ENCODE data around the gene TEX44. TPM values are rescaled to one million over a fixed set of nuclear protein-coding genes. Genes with fewer than 3 reads are reported as not detected.

Gene TEX44
- total and polyA plus RNA-seq, 9 of the 15 experiments (the other 6 are each of a cell fraction or from before 2014, with no cell fraction given): not detected

- in situ Hi-C loops (cut with MboI) (loop anchor here (5.0 kb wide), 1 partner anchor 61 kb away; no protein-coding TSS in a partner anchor), intact Hi-C loops (cut with micrococcal nuclease) (loop anchor here (1.0 to 5.0 kb wide), 3 partner anchors 64 to 171 kb away; partner anchors contain the start of gene PDE6D)
- FAIRE-seq (peak; percentile 80), DNase-seq (ENCODE audit: extremely low read depth in 1 of 4, low spot score in 3 of 4) (peak; percentile 55 to 72 (median 68)), ATAC-seq (peak; percentile 69)
- H3K27ac ChIP-seq (ENCODE audit: extremely low read depth, low read depth, low read length): no peak overlapping the region
- 15% methylated on average over 9 of the region's 9 CpGs for WGBS (ENCODE audit: insufficient coverage, low coverage, missing lambda C conversion rate)
- ChIA-PET CTCF (ENCODE audit: low intra/inter-chr PET ratio) (interaction anchor here (0.6 to 3.6 kb wide), 4 partner anchors 48 to 104 kb away, joined by 4 to 27 read pairs (median 11); no protein-coding TSS in a partner anchor), POLR2A (interaction anchor here (0.7 to 1.2 kb wide), 5 partner anchors 17 to 180 kb away, joined by 3 to 5 read pairs (median 4); no protein-coding TSS in a partner anchor)
- H3K36me3 ChIP-seq (ENCODE audit: control insufficient read depth, insufficient read depth, low read length): no peaks in the 10 kb centered on the region
- no peak overlapping the region for H3K4me2 ChIP-seq (ENCODE audit: insufficient read depth, low read length)
- H3K79me2 ChIP-seq (ENCODE audit: control insufficient read depth, insufficient read depth, low read length): no peaks in the 10 kb centered on the region
- no peaks in the 10 kb centered on the region for H3K9me3 ChIP-seq (replicated peaks; ENCODE audit: control insufficient read depth, insufficient read depth, low read depth, low read length)
- H2AFZ ChIP-seq (ENCODE audit: low read depth, low read length): peak overlapping the region; percentile 84; the same call in 1 of the 2 replicates
- peaks cover 17 to 36% of the 10 kb centered on the region in 2 experiments; a peak in 4 of 5 replicates for H3K4me1 ChIP-seq (replicated peaks in 1 of 2; ENCODE audit: control insufficient read depth in 2 of 2, insufficient read depth in 2 of 2, low read length in 2 of 2)
- no peaks in the 10 kb centered on the region for H3K9me1 ChIP-seq (ENCODE audit: control insufficient read depth, insufficient read depth, low read length)
- H3K27me3 ChIP-seq (ENCODE audit: control insufficient read depth in 2 of 2, insufficient read depth in 2 of 2, low read length in 2 of 2): peaks cover 0 to 4% of the 10 kb centered on the region in 2 experiments; a peak in 1 of 5 replicates
- peak overlapping the region in 1 of 2 experiments; percentile 77; a peak in 1 of 4 replicates for H3K9ac ChIP-seq (ENCODE audit: insufficient read depth in 1 of 2, low read depth in 2 of 2, low read length in 2 of 2)
- no TSS peak for BruUV-seq (replicated peaks)
- H4K20me1 ChIP-seq (replicated peaks; ENCODE audit: control insufficient read depth, insufficient read depth, low read length): no peaks in the 10 kb centered on the region
- no peak overlapping the region for H3K4me3 ChIP-seq
- TF ChIP-seq TCF3 (CRISPR knock-in tag; IDR thresholded peaks at IDR 0.05) (peak; percentile 35; the same call in 1 of the 2 replicates), SIN3B (IDR thresholded peaks at IDR 0.05; ENCODE audit: low read depth) (no peak), JUN (IDR thresholded peaks at IDR 0.05; ENCODE audit: borderline replicate concordance, low read depth, low read length) (peak; percentile 78; the same call in 1 of the 2 replicates), JUN (CRISPR knock-in tag; IDR thresholded peaks at IDR 0.05; ENCODE audit: borderline replicate concordance) (no peak), ZNF436 (CRISPR knock-in tag; IDR thresholded peaks at IDR 0.05) (no peak), TRIM24 (IDR thresholded peaks at IDR 0.05) (0 out of 4 replicates have a peak, but pooled peaks of 1 of the 2 experiments have one; percentile 24), DPF2 (IDR thresholded peaks at IDR 0.05) (peak; percentile 67), ZNF449 (CRISPR knock-in tag; IDR thresholded peaks at IDR 0.05) (no peak), REST (IDR thresholded peaks at IDR 0.05; ENCODE audit: borderline replicate concordance) (peak; percentile 29; the same call in 1 of the 2 replicates), REST (CRISPR knock-in tag; IDR thresholded peaks at IDR 0.05; ENCODE audit: low read depth) (no peak)
Measured at GRCh38 chr2:231611273-231612108, 18.8 kb downstream of the TEX44 start.
